HepG2 (cell line): ENCODE results near the gene KRT4. TPM values are rescaled to one million over a fixed set of nuclear protein-coding genes. Genes with fewer than 3 reads are reported as not detected.

Experiments used
- ATAC-seq: fragments of 200-7000 bp; cut with Tn5 transposase; 3 replicates; pipeline ENCODE4 v1.9.1; 2020; ENCODE audit warnings: mild to moderate bottlenecking, moderate library complexity
- BruUV-seq: library from RNA; stranded (reverse); fragments of 400-500 nt; replicated peaks from 2 replicates; lab custom pipeline; 2021; lab: Mats Ljungman, UMichigan
- CTCF ChIA-PET: fragments of 300-600 bp; formaldehyde crosslinking; extraction: SDS; loops from one replicate; lab custom pipeline; 2021; ENCODE audit warnings: low total read pairs, inconsistent platforms, low intra/inter-chr PET ratio; lab: Yijun Ruan, JAX
- POLR2A ChIA-PET: fragments of 350-600 bp; sonication (Branson Sonifier 250); formaldehyde crosslinking; loops from one replicate; lab custom pipeline; 2020; ENCODE audit warnings: antibody characterized with exemption, inconsistent platforms; lab: Yijun Ruan, JAX
- DNase-seq: peaks from one replicate; pipeline ENCODE4 v3.0.0-alpha.2; 2015; ENCODE audit warnings: low spot score
- FAIRE-seq: peaks from 3 replicates; lab custom pipeline; 2011; peaks lifted over from hg19 to GRCh38; lab: Jason Lieb, UNC
- H2AFZ ChIP-seq: one replicate; pipeline ENCODE4 v1.6.1; 2011; ENCODE audit warnings: low read length, inconsistent platforms
- H3K27ac ChIP-seq: fragments of 300-600 bp; 3 replicates; pipeline ENCODE4 v1.8.0; 2011; ENCODE audit warnings: mixed run types, mild to moderate bottlenecking, mixed read lengths, low read length, inconsistent platforms; ENCODE audit not compliant: insufficient read depth; ENCODE audit errors: extremely low read length
- H3K27me3 ChIP-seq, 2 experiments: fragments of 200-600 bp in 1 of 2; 2 replicates in 1 of 2; 3 replicates in 1 of 2; pipeline versions ENCODE4 v1.6.0 to v1.8.0; 2011; ENCODE audit warnings: low read length in 2 of 2, mild to moderate bottlenecking in 2 of 2, moderate library complexity in 2 of 2, inconsistent platforms in 1 of 2; ENCODE audit not compliant: insufficient read depth in 2 of 2, control insufficient read depth in 1 of 2
- H3K36me3 ChIP-seq, 2 experiments: fragments of 200-600 bp in 1 of 2; replicated peaks in 1 of 2; 2 replicates in 1 of 2; 3 replicates in 1 of 2; pipeline versions ENCODE4 v1.5.1 to v1.8.0; 2011; ENCODE audit warnings: low read length in 2 of 2, inconsistent platforms in 1 of 2; ENCODE audit not compliant: insufficient read depth in 2 of 2, control insufficient read depth in 1 of 2
- H3K4me1 ChIP-seq: 2 replicates; pipeline ENCODE4 v1.5.1; 2012; ENCODE audit warnings: low read length, inconsistent platforms; ENCODE audit not compliant: insufficient read depth
- H3K4me2 ChIP-seq: 2 replicates; pipeline ENCODE4 v1.6.0; 2011; ENCODE audit warnings: low read depth, low read length, inconsistent platforms
- H3K4me3 ChIP-seq, 3 experiments: fragments of 200-600 bp in 1 of 3; sonication (generic), shearing (Covaris generic) in 1 of 3; replicated peaks in 1 of 3; 2 replicates each; pipeline ENCODE4 v1.5.1; 2011 to 2016; ENCODE audit warnings: low read length in 3 of 3, inconsistent platforms in 2 of 3, low read depth in 2 of 3, mild to moderate bottlenecking in 2 of 3, control low read depth in 1 of 3, mixed read lengths in 1 of 3; ENCODE audit not compliant: insufficient read depth in 1 of 3
- H3K79me2 ChIP-seq: one replicate; pipeline ENCODE4 v1.6.1; 2011; ENCODE audit warnings: low read length, inconsistent platforms; ENCODE audit not compliant: insufficient read depth
- H3K9ac ChIP-seq: 2 replicates; pipeline ENCODE4 v1.6.0; 2011; ENCODE audit warnings: mild to moderate bottlenecking, low read depth, low read length, inconsistent platforms; ENCODE audit not compliant: insufficient read depth
- H3K9me3 ChIP-seq: 2 replicates; pipeline ENCODE4 v1.5.1; 2012; ENCODE audit warnings: mild to moderate bottlenecking, low read length
- H4K20me1 ChIP-seq: 2 replicates; pipeline ENCODE4 v1.6.0; 2011; ENCODE audit warnings: inconsistent platforms, mild to moderate bottlenecking, low read length, moderate library complexity; ENCODE audit not compliant: insufficient read depth
- HDAC6 ChIP-seq: fragments of 200-600 bp; sonication (generic); IDR thresholded peaks from 2 replicates; pipeline ENCODE4 v1.7.0; 2017; ENCODE audit warnings: mild to moderate bottlenecking, antibody characterized with exemption, low read length, low read depth
- RARA ChIP-seq: IDR thresholded peaks from 2 replicates; pipeline ENCODE4 v1.6.1; 2016; ENCODE audit warnings: missing genetic modification reagents, missing compliant biosample characterization
- ZFP90 ChIP-seq: sonication (generic); formaldehyde crosslinking; IDR thresholded peaks from 2 replicates; pipeline ENCODE4 v1.8.0; 2022; ENCODE audit warnings: missing genetic modification reagents, mild to moderate bottlenecking, inconsistent platforms, borderline replicate concordance
- ZNF839 ChIP-seq: sonication (generic); formaldehyde crosslinking; IDR thresholded peaks from 2 replicates; pipeline ENCODE4 v1.4.0; 2020; ENCODE audit warnings: missing genetic modification reagents, mild to moderate bottlenecking, borderline replicate concordance
- in situ Hi-C: cut with HindIII; loops from 2 replicates; pipeline ENCODE4 v1.10.0; 2017; ENCODE audit warnings: low pct_unique_long_range_greater_than_20kb; ENCODE audit not compliant: extremely low pct_ligation_motif_present
- intact Hi-C: fragments of 100-400 bp; cut with micrococcal nuclease; formaldehyde crosslinking; loops from one replicate; pipeline ENCODE4 v1.10.0; 2022; ENCODE audit not compliant: unreplicated experiment
- polyA plus RNA-seq, 8 experiments: library from polyadenylated mRNA; depleted of rRNA in 3 of 8; stranded (reverse) in 7 of 8; unstranded in 1 of 8; fragments of >200 nt; fragmentation: Illumina TruSeq in 4 of 8; extraction: Trizol in 4 of 8; gene quantifications; 2 replicates each; pipeline versions ENCODE4 v1.2.1 to v1.2.3, GENCODE V29; 2011 to 2016; ENCODE audit warnings: low read depth in 4 of 8, missing spikeins in 1 of 8, mixed read lengths in 1 of 8; ENCODE audit not compliant: insufficient read depth in 1 of 8
- total RNA-seq, 5 experiments: library from RNA; depleted of rRNA; stranded (reverse); fragments of >200 nt; fragmentation: Illumina TruSeq; extraction: Trizol; gene quantifications; 2 replicates each; pipeline ENCODE4 v1.2.3, GENCODE V29; 2016; ENCODE audit warnings: low read depth in 1 of 5
- TF ChIP-seq, protein P1 (sequence below): sonication (generic); formaldehyde crosslinking; IDR thresholded peaks from 2 replicates; pipeline ENCODE4 v1.4.0; 2020; ENCODE audit warnings: missing genetic modification reagents
- TF ChIP-seq, protein P2 (sequence below), 2 experiments: IDR thresholded peaks; 2 replicates each; pipeline ENCODE4 v1.6.1; 2011 to 2012; ENCODE audit warnings: low read length in 2 of 2, borderline replicate concordance in 1 of 2, low read depth in 1 of 2, mild to moderate bottlenecking in 1 of 2, moderate library complexity in 1 of 2

KRT4 gene
- total and polyA plus RNA-seq, 2 of the 13 experiments (the other 11 are each of a cell fraction or from before 2014, with no cell fraction given), result not detected

DNA sequence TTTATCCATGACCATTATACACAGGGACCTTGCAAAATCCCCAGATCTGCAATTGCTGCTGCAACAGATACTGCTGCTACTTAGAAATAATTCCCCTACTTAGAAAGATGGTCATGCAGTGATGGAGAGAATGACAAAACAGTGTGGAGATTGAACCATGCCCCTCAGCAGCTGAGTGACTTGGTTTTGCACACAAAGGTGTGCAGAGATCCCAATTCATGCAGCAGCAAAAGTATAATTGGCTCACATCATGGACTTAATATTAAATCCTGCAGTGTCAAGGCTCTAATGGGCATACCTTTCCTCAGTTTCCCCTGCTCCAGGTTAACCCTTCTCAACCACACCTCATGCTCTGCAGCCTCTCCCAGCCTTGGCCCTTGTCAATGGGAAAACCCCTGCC lies 37.9 kb upstream of the KRT4 start:
- no peak for FAIRE-seq
- H3K9ac ChIP-seq, result no peak overlapping the region
- ChIA-PET POLR2A (no interaction called here), CTCF (no interaction called here)
- H3K4me3 ChIP-seq, result no peak overlapping the region
- TF ChIP-seq, protein P1, sequence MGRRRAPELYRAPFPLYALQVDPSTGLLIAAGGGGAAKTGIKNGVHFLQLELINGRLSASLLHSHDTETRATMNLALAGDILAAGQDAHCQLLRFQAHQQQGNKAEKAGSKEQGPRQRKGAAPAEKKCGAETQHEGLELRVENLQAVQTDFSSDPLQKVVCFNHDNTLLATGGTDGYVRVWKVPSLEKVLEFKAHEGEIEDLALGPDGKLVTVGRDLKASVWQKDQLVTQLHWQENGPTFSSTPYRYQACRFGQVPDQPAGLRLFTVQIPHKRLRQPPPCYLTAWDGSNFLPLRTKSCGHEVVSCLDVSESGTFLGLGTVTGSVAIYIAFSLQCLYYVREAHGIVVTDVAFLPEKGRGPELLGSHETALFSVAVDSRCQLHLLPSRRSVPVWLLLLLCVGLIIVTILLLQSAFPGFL (CRISPR knock-in tag), result no peak
- TF ChIP-seq, protein P2, sequence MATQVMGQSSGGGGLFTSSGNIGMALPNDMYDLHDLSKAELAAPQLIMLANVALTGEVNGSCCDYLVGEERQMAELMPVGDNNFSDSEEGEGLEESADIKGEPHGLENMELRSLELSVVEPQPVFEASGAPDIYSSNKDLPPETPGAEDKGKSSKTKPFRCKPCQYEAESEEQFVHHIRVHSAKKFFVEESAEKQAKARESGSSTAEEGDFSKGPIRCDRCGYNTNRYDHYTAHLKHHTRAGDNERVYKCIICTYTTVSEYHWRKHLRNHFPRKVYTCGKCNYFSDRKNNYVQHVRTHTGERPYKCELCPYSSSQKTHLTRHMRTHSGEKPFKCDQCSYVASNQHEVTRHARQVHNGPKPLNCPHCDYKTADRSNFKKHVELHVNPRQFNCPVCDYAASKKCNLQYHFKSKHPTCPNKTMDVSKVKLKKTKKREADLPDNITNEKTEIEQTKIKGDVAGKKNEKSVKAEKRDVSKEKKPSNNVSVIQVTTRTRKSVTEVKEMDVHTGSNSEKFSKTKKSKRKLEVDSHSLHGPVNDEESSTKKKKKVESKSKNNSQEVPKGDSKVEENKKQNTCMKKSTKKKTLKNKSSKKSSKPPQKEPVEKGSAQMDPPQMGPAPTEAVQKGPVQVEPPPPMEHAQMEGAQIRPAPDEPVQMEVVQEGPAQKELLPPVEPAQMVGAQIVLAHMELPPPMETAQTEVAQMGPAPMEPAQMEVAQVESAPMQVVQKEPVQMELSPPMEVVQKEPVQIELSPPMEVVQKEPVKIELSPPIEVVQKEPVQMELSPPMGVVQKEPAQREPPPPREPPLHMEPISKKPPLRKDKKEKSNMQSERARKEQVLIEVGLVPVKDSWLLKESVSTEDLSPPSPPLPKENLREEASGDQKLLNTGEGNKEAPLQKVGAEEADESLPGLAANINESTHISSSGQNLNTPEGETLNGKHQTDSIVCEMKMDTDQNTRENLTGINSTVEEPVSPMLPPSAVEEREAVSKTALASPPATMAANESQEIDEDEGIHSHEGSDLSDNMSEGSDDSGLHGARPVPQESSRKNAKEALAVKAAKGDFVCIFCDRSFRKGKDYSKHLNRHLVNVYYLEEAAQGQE (IDR thresholded peaks at IDR 0.05; ENCODE audit: borderline replicate concordance in 1 of 2, low read depth in 1 of 2, low read length in 2 of 2), result no peak
- TF ChIP-seq ZFP90 (CRISPR knock-in tag) (no peak), HDAC6 (no peak), RARA (CRISPR knock-in tag) (no peak), ZNF839 (no peak)
- H4K20me1 ChIP-seq, result no peaks in the 10 kb centered on the region
- peaks cover 3 to 32% of the 10 kb centered on the region in 2 experiments; a peak in 4 of 5 replicates for H3K27me3 ChIP-seq
- H3K4me1 ChIP-seq, result no peaks in the 10 kb centered on the region
- in situ Hi-C loops, result no loop called here
- intact Hi-C loops, result no loop called here
- no peak overlapping the region for H2AFZ ChIP-seq
- no TSS peak for BruUV-seq
- no peak for ATAC-seq
- no peak for DNase-seq
- no peak overlapping the region for H3K4me2 ChIP-seq
- no peaks in the 10 kb centered on the region for H3K36me3 ChIP-seq
- no peaks in the 10 kb centered on the region for H3K79me2 ChIP-seq
- H3K27ac ChIP-seq, result no peak overlapping the region
- H3K9me3 ChIP-seq, result no peaks in the 10 kb centered on the region
